GM19025 (cell line): ENCODE data around the gene BRD7.

Source experiments
- ATAC-seq: cut with Tn5 transposase; IDR thresholded peaks from one replicate; pipeline ENCODE4 v1.9.1; 2021; ENCODE audit warnings: mild to moderate bottlenecking, low read depth, moderate library complexity; ENCODE audit not compliant: unreplicated experiment

BRD7 gene

DNA sequence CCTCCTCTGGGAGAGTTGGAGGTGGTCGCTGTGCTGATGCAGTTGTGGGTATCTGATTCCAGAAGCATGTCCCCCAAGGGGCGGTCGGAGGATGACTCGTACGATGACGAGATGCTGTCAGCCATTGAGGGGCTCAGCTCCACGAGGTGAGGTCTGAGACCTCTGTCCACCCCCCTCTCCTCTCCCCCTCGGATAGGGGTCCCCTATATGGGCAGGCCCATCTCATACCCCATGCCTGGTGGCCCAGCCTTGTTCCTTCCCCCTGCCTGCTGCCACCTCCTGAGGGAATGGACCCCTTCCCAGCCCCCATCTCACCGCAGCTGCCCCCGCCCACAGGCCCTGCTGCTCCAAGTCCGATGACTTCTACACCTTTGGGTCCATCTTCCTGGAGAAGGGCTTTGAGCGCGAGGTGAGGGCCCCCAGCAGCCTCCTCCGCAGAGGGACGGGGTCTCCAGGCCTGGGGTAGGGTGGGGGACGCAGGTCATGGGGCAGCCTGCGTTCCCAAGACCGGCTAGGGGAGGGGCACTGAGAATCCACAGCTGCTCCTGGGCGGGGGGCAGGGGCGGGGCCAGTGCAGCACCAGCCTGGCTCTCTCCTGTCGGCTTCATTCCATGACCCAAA, 63.2 kb downstream of the BRD7 start:
- no peak for ATAC-seq

DNA sequence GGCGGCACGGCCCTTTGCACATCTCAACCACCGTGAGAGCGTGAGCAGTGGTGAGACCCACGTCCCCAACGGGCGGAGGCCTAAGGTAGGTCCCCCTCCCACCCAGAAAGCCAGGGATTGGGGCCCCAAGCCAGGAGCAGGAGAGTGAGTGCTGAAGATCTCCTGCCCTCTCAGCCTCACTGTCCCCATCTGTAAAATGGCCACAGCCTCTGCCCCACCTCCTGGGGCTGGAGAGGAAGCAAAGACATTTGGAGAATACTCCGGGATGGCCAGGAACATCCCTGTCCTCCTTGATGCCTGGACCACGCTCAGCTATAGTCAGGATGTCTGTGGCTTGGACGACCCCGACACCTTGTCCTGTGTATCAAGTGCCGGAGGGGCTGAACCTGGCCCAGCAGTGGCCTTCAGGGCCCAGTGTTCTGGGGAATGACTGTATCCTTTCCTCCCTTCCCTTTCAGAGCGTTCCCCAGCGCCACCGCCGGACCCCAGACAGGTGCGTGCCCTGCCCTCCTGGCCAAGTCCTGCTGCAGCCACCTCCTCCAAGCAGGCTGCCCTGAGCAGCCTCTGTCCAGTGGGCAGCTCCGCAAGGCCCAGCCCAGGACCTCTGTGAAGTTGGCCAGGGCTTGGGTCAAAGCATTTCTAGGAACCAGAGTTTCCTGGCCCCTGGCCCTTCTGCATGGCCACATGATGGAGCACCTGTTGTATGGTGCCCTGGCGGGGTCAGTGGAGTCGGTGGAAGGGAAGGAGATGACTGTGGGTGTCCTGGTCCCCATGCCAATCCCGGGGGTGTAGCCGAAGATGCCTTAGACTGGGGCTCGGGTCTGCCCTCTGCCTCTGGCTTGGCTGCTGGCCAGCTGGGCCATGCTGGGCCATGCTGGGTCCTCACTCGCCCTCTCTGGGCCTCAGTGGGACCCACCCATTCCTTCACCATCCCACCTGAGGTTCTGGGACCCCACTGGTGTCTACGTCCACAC, 64.0 kb downstream of the BRD7 start:
- no peak for ATAC-seq

DNA sequence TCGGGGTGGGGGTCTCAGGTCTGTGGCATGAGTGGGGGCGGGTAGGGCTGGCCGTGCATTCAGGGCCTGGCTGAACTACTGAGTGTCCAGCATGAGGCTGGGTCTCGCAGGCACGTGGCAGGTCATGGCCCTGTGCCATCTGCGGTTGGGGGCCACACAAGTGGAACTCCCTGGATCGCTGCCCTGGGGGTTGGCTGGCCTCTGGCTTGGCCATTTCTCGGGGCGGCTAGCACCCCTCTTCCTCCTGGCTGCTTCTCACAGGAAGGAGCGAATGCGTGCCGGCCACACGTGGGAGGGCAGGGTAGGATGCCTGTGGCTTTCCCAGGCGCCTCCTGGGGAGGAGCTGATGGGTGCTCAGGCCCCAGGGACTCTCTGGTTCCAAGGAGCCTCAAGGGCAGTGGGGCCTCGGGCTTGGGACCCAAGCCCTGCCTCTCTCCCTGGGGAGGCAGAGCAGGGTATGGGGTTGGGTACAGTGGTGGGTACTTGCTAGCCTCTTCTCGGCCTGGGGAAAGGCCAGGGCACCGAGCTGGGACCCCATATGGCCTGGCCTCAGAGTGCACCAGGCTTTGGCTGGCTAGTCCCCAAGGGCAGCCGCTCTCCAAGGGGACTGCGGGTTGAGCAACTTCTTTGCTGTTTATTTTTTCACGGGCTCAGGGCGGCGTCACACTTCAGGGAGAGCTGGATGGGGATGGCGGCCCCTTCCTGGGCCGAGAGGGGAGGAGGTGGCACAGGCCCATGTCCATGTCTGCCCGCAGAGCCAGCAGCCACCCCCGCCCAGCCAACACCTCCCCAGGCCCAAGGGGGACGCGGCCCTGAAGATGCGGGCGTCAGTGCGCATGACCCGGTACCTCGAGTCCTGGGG, 65.0 kb downstream of the BRD7 start:
- no peak for ATAC-seq

DNA sequence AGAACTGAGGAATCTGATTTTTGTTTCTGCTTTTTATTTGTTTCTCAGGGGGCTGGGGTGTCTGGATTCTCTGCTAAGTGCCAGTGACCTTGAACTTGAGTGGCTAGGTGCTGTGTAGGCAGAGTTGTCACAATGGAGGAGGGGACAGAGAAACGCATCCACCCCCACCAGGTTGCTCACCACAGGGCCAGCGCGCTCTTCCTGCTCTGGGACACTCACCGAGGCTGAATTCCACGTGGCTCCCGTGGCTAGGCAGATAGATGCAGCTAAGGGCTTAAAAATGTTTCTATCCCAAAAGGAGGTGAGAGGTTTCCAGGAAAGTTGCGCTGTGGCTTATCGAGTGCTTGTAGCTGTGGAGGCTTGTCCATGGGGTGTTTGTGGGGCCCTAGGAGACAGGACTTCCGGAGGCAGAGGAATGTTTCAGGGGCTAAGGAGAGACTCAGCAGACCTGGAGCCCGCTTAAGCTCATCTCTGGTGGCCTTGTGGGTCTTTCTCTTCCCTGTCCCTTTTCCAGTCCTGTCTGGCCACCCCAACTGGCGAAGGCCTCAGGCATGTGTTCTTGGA, 65.7 kb downstream of the BRD7 start:
- ATAC-seq = no peak

DNA sequence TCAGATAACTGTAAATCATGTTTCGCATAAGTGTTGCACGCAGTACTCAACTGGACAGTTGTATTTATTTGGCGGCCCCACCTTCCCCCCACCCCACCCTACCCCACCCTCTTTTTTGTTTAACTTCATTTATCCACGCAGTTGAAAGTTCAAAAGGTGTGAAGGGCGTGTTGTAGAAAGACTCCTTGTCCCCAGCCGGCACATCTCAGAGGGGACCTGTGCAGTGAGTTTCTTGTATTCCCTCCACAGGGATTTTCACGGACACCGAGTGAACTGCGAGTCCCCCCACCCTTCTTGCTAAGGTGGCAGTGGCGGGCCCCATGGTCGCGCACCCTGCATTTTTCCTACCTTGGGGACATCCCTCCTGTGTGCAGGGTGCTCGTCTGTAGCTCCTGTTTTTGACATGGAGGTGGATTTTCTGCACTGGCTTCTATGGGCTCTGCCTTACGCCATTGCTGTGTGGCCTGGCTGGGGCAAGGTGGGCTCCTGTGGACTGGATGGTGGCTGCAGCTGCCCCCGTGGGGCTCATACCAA, 66.2 kb downstream of the BRD7 start:
- no peak for ATAC-seq

- no peak for ATAC-seq
Observed at GRCh38 chr16:50301626-50302471, 66.9 kb downstream of the BRD7 start.

DNA sequence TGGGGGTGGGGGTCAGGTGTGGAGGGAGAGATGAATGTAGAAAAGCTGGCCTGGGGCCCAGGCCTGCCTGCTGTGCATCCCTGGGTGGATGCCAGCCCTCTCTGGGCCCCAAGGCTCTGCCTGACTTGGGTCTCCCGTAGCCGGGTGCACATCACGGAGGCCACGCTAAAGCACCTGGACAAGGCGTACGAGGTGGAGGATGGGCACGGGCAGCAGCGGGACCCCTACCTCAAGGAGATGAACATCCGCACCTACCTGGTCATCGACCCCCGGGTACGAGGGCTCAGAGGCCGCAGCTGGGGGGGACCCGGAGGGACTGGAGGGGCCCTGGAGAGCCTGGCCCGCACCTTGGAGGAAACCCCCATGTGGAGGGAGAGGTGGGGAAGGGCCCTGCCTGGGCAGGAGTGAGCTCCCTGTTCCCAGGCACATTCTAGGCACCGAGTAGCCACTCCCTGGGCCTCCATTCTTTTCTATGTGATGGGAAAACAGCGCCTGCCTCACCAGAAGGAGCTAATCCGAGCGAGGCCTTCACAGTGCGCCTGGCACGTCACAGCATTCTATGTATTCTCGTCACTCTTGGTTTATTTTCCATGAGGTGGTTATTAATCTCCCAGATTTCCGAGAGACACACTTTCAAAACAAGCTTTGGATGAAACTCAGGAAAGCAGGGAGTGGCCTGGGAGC, 67.7 kb downstream of the BRD7 start:
- ATAC-seq = no peak

DNA sequence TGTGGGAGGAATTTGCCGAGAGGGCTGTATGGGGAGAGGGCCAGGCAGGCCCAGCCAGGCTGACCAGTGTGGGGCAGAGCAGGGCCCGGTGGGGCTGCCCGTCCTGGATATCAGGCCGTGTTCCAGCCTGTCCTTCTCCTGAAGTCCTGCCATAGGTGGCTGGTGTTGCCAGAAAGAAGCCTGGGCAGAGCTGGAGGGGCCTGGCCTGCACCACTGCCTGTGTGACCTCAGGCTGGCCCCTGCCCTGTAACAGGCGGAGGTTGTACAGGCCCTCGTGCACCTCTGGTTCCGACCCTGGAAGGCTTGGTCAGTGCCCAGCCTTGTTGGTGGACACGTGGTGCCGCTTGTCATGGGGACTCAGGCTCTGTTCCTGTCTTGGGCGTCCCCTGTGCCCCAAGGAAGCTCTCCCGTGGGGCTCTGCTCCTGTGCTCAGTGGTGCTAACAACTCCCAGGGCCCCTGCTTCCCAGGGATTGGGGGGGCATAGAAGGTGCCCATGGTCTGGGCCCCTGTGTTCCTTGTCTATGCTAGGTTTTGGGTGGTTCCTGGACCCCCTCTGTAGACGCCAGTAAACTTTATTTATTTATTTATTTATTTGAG, 69.2 kb downstream of the BRD7 start:
- no peak for ATAC-seq

DNA sequence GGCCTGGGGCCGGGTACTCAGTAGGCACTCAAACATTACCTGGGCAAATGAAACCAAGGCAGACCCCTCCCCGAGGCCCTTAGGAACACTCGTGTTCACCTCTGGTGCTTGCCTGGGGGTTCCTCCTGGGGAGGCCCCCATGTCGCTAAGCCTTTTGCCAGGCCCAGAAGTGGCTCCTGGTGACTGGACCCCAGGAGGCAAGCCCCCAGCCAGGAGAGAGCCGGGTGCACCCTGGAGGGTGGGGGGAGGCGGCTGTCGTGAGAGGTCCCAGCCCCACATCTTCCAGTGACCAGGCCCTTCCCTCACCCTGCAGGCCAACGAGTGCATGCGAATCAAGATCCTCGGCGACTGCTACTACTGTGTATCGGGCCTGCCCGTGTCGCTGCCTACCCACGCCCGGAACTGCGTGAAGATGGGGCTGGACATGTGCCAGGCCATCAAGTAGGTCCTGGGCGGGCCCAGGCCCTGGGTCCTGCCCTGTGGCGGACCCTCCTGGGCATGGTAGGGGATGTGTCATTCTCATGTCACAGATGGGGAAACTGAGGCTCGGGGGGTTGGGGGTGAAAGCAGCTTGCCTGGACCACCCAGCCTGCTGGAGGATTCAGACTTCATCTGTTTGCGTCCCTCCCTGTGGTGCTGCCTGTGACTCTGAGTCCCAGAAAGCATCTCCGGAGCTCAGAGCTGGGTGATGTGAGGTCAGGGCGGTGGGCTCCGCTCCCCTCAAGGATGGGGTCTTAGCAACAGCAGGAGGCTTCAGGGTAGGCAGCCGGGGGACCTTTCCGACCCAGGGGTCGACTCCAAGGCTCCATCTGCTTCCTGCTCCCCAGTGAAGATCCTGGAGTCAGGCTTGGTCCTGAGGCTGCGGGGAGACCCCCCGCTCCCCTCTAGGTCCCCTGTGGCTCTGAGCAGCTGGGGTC, 69.9 kb downstream of the BRD7 start:
- no peak for ATAC-seq

- no peak for ATAC-seq
Observed at GRCh38 chr16:50298075-50298460, 70.7 kb downstream of the BRD7 start.

GRCh38 chr16:50297301-50298074, 71.3 kb downstream of the BRD7 start:
- ATAC-seq = no peak

- no peak for ATAC-seq
Observed at GRCh38 chr16:50296807-50297206, 72.0 kb downstream of the BRD7 start.

GRCh38 chr16:50295541-50296132, 73.2 kb downstream of the BRD7 start:
- ATAC-seq = no peak

DNA sequence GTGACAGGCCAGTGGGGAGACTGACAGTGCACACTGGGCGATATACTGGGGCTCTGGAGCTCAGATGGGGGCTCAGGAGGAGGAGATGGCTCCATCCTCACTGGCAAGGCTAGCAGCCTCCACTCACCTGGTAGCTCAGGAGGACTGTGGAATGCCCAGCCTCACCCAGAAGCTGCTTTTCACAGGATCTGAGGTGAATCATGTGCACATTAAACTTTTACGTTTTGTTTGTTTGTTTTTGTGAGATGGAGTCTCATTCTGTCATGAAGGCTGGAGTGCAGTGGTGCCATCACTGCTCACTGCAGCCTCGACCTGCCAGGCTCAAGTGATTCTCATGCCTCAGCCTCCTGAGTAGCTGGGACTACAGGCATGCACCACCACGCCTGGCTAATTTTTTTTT, 73.8 kb downstream of the BRD7 start:
- ATAC-seq = no peak

DNA sequence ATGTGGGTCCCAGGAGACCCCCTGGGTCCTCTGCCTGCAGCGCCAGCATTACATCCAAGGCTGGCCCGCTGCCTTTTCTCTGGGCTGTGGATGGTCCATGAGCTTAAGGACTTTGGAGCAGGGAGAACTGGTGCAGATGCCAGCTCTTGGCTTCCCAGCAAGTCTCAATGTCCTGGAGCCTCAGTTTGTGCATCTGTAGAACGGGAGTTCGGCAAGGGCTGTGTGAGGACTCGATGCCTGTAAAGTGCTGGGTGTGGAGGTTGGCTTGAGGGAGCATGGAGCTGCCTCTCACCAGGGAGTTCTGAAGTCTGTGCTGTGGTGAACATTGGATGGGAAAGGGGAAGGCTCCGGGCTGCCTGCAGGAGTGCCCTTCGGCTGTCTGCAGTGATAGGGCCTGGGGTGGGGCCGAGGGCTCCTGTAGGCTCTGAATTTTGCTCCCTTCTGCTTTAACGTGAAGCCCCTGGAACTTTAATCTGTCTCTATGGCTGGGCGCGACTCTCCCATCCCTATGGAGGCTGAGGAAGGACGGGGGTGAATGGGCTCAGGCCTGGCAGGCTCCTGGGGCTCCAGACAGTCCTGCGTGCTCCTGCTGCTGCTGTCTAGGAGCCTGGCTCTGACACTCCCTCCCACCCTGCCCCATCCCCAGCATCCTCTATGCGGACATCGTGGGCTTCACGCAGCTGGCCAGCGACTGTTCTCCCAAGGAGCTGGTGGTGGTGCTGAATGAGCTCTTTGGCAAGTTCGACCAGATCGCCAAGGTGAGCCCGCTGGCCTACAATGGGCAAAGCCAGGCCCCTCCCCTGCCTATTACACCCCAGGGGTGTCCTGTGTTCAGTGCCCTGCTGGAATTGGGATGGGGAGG, 74.6 kb downstream of the BRD7 start:
- ATAC-seq = no peak
